Activated CD8-positive, alpha-beta T cell treated with anti-CD3 and anti-CD28 coated beads for 36 hours (primary cell): ENCODE data around the gene PDGFC. TPM values are rescaled to one million over a fixed set of nuclear protein-coding genes. Genes with fewer than 3 reads are reported as not detected.

Experiments used
- ATAC-seq: fragments of 200-7000 bp; cut with Tn5 transposase; one replicate; pipeline ENCODE4 v1.10.0; 2021; ENCODE audit warnings: mild to moderate bottlenecking, moderate library complexity
- CTCF ChIA-PET: fragments of 350-600 bp; sonication (Branson Sonifier 250); formaldehyde crosslinking; loops from one replicate; lab custom pipeline; 2021; ENCODE audit warnings: antibody characterized with exemption; lab: Charles Lee
- POLR2A ChIA-PET: fragments of 350-600 bp; sonication (Branson Sonifier 250); formaldehyde crosslinking; loops from one replicate; lab custom pipeline; 2021; ENCODE audit warnings: antibody characterized with exemption; lab: Charles Lee
- DNase-seq: peaks from one replicate; pipeline ENCODE4 v3.0.0-alpha.2; 2020
- H3K27ac Mint-ChIP-seq: one replicate; pipeline ENCODE4 v1.8.0; 2021; ENCODE audit warnings: mild to moderate bottlenecking, mixed read lengths
- H3K27me3 Mint-ChIP-seq: one replicate; pipeline ENCODE4 v1.8.0; 2021; ENCODE audit warnings: mixed read lengths
- H3K36me3 Mint-ChIP-seq: one replicate; pipeline ENCODE4 v1.8.0; 2021; ENCODE audit warnings: low read depth, mixed read lengths
- H3K4me1 Mint-ChIP-seq: one replicate; pipeline ENCODE4 v1.8.0; 2021; ENCODE audit warnings: low read depth, mixed read lengths
- H3K4me3 Mint-ChIP-seq: one replicate; pipeline ENCODE4 v1.8.0; 2021; ENCODE audit warnings: mild to moderate bottlenecking, moderate library complexity, mixed read lengths
- H3K9me3 Mint-ChIP-seq: one replicate; pipeline ENCODE4 v1.8.0; 2021; ENCODE audit warnings: mixed read lengths
- intact Hi-C: fragments of 100-400 bp; cut with micrococcal nuclease; formaldehyde crosslinking; loops from one replicate; pipeline ENCODE4 v1.10.0; 2022
- total RNA-seq, 2 experiments: library from RNA; stranded (reverse); gene quantifications; one replicate each; pipeline ENCODE4 v1.2.3, GENCODE V29; 2021
- TF ChIP-seq, protein P1 (sequence below): fragments of 200-600 bp; IDR thresholded peaks from one replicate; pipeline ENCODE4 v1.8.0; 2022; ENCODE audit warnings: antibody characterized with exemption, mild to moderate bottlenecking

Gene PDGFC
- total RNA-seq, 2 experiments from 2014 or later = not detected

DNA sequence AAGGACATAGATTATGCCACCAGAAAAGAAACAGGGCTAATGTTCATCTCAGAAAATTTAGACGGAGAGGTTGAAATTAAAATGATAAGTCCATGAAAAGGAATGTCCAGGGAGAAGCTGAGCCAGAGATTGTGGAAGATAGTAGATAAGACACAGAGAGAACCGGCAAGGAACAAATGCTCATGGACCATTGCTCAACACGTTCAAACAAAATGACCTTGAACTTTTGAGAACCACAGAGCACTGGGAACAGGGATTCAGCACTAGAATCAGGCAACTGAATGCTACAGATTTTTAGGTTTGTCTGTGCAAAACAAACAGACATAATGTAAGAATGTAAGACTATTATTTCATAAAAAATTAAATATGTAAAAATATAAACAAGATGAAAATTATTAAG, 206.3 kb downstream of the PDGFC start:
- TF ChIP-seq, protein P1, sequence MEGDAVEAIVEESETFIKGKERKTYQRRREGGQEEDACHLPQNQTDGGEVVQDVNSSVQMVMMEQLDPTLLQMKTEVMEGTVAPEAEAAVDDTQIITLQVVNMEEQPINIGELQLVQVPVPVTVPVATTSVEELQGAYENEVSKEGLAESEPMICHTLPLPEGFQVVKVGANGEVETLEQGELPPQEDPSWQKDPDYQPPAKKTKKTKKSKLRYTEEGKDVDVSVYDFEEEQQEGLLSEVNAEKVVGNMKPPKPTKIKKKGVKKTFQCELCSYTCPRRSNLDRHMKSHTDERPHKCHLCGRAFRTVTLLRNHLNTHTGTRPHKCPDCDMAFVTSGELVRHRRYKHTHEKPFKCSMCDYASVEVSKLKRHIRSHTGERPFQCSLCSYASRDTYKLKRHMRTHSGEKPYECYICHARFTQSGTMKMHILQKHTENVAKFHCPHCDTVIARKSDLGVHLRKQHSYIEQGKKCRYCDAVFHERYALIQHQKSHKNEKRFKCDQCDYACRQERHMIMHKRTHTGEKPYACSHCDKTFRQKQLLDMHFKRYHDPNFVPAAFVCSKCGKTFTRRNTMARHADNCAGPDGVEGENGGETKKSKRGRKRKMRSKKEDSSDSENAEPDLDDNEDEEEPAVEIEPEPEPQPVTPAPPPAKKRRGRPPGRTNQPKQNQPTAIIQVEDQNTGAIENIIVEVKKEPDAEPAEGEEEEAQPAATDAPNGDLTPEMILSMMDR = no peak
- Mint-ChIP-seq H3K36me3 (no peaks in the 10 kb centered on the region), H3K9me3 (no peaks in the 10 kb centered on the region), H3K4me3 (no peak overlapping the region), H3K27ac (no peak overlapping the region), H3K4me1 (no peaks in the 10 kb centered on the region), H3K27me3 (no peaks in the 10 kb centered on the region)
- CTCF ChIA-PET = no interaction called here
- POLR2A ChIA-PET = no interaction called here
- intact Hi-C loops = no loop called here
- ATAC-seq (no peak), DNase-seq (no peak)

- ChIA-PET CTCF (no interaction called here), POLR2A (no interaction called here)
- ATAC-seq (no peak), DNase-seq (no peak)
- TF ChIP-seq, protein P1 = no peak
- Mint-ChIP-seq H3K4me3 (no peak overlapping the region), H3K27me3 (no peaks in the 10 kb centered on the region), H3K9me3 (no peaks in the 10 kb centered on the region), H3K4me1 (no peaks in the 10 kb centered on the region), H3K27ac (no peak overlapping the region), H3K36me3 (no peaks in the 10 kb centered on the region)
- intact Hi-C loops = no loop called here
These were observed 206.8 kb downstream of the PDGFC start for GRCh38 chr4:156764846-156765245.

DNA sequence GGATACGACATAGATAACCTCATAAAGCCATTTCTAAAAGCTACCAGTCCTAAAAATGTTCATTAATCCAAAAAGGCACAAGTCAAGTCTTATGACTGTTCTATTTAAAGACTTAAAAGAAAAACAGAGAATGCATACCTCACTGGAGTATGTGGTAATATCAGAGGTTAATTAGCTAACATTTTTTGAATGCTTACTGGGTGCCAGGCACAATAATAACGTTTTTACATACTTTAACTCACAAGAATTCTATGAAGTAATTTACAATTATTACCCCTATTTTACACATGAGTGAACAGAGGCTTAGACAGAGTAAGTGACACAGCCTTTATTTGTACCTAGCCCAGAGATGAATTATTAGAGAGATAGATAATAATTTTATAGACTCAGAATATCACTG, 207.5 kb downstream of the PDGFC start:
- TF ChIP-seq, protein P1 = no peak
- no peaks in the 10 kb centered on the region for H3K9me3 Mint-ChIP-seq
- H3K4me3 Mint-ChIP-seq = no peak overlapping the region
- no peaks in the 10 kb centered on the region for H3K36me3 Mint-ChIP-seq
- no peaks in the 10 kb centered on the region for H3K27me3 Mint-ChIP-seq
- intact Hi-C loops = no loop called here
- DNase-seq (no peak), ATAC-seq (no peak)
- H3K4me1 Mint-ChIP-seq = no peaks in the 10 kb centered on the region
- H3K27ac Mint-ChIP-seq = no peak overlapping the region
- ChIA-PET POLR2A (no interaction called here), CTCF (no interaction called here)

- no peak for ATAC-seq
- Mint-ChIP-seq H3K4me1 (no peaks in the 10 kb centered on the region), H3K9me3 (no peaks in the 10 kb centered on the region), H3K27ac (no peak overlapping the region), H3K4me3 (no peak overlapping the region), H3K36me3 (no peaks in the 10 kb centered on the region), H3K27me3 (no peaks in the 10 kb centered on the region)
- POLR2A ChIA-PET = no interaction called here
- DNase-seq = no peak
- CTCF ChIA-PET = no interaction called here
- intact Hi-C loops = no loop called here
- TF ChIP-seq, protein P1 = no peak
These were observed 208.1 kb downstream of the PDGFC start for GRCh38 chr4:156763511-156763910.

- ATAC-seq = no peak
These were observed 208.7 kb downstream of the PDGFC start for GRCh38 chr4:156762851-156763250.

More at GRCh38 chr4:156762851-156763250, 208.7 kb downstream of the PDGFC start:
- ChIA-PET CTCF (no interaction called here), POLR2A (no interaction called here)
- intact Hi-C loops = no loop called here
- H3K27ac Mint-ChIP-seq = no peak overlapping the region
- no peaks in the 10 kb centered on the region for H3K9me3 Mint-ChIP-seq
- DNase-seq = no peak
- H3K36me3 Mint-ChIP-seq = no peaks in the 10 kb centered on the region
- no peaks in the 10 kb centered on the region for H3K4me1 Mint-ChIP-seq
- no peak overlapping the region for H3K4me3 Mint-ChIP-seq
- TF ChIP-seq, protein P1 = no peak
- no peaks in the 10 kb centered on the region for H3K27me3 Mint-ChIP-seq
